Right lobe of liver (tissue), 4 donors: ENCODE results near the gene P2RX7.

Experiments used
- POLR2A ChIP-seq: fragments of 450-650 bp; IDR thresholded peaks from one replicate; pipeline ENCODE4 v1.6.1; 2017; ENCODE audit warnings: antibody characterized with exemption, mild to moderate bottlenecking
- TF ChIP-seq, protein P1 (sequence below), 4 donors: fragments of 200-600 bp in 3 of 4; fragments of 450-650 bp in 1 of 4; IDR thresholded peaks; one replicate each; pipeline versions ENCODE4 v1.5.1 to v1.8.0; 2016 to 2022; ENCODE audit warnings: antibody characterized with exemption in 4 of 4, mild to moderate bottlenecking in 2 of 4
- donor health status: DM: no; HTN: no; CAD: no.
- donor health status: DM: no; HTN: no; CAD: no.
- donor health status: DM: no; HTN: yes; CAD: no.

DNA sequence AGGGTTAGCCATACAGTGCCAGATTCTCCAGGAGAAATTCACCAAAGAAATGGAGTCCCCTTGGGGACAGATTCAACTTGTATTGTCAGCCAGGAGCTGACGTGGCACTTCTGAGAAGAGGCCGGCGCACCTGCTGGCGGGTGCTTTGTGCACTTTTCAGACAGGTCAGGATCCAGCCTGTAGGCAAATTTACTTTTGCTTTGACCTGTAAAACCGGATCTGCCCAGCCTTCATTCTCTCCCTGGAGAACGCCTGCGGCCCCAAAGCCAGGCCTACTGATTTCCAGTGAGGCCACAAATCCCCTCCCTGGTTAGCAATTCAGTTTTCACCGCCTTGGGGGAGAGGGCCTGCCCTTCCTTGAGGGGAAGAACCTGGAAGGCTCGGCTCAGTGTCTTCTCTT, 94.6 kb downstream of the P2RX7 start:
- no peak for TF ChIP-seq POLR2A
- TF ChIP-seq, protein P1, sequence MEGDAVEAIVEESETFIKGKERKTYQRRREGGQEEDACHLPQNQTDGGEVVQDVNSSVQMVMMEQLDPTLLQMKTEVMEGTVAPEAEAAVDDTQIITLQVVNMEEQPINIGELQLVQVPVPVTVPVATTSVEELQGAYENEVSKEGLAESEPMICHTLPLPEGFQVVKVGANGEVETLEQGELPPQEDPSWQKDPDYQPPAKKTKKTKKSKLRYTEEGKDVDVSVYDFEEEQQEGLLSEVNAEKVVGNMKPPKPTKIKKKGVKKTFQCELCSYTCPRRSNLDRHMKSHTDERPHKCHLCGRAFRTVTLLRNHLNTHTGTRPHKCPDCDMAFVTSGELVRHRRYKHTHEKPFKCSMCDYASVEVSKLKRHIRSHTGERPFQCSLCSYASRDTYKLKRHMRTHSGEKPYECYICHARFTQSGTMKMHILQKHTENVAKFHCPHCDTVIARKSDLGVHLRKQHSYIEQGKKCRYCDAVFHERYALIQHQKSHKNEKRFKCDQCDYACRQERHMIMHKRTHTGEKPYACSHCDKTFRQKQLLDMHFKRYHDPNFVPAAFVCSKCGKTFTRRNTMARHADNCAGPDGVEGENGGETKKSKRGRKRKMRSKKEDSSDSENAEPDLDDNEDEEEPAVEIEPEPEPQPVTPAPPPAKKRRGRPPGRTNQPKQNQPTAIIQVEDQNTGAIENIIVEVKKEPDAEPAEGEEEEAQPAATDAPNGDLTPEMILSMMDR (IDR thresholded peaks at IDR 0.05) = peak in 1 of 4 donors; percentile 4
